ENCODE data around the gene BCL7A.

Gene BCL7A

GRCh38 chr12:122084857-122085405 is 63.2 kb downstream of the BCL7A start:
- H3K79me2 ChIP-seq (ENCODE audit: insufficient read depth, low read length): 0 out of 2 replicates have a peak, but pooled peaks cover 1% of the 10 kb centered on the region

GRCh38 chr12:122085591-122085990 is 63.9 kb downstream of the BCL7A start:
- H3K79me2 ChIP-seq (ENCODE audit: insufficient read depth, low read length): no peaks in the 10 kb centered on the region
- H3K4me2 ChIP-seq (ENCODE audit: low read length): no peak overlapping the region
- H4K20me1 ChIP-seq (ENCODE audit: insufficient read depth, low read length): no peaks in the 10 kb centered on the region
- peaks cover 36% of the 10 kb centered on the region for H3K4me1 ChIP-seq (ENCODE audit: insufficient read depth, low read length, severe bottlenecking)
- no peak overlapping the region for H3K4me3 ChIP-seq (ENCODE audit: low read depth, low read length, poor library complexity, severe bottlenecking)
- H3K9ac ChIP-seq (ENCODE audit: low read length): no peak overlapping the region
- no peak overlapping the region for H3K27ac ChIP-seq (ENCODE audit: low read depth, low read length, poor library complexity, severe bottlenecking)
- H3K27me3 ChIP-seq (ENCODE audit: insufficient read depth, low read length): no peaks in the 10 kb centered on the region
- no peaks in the 10 kb centered on the region for H3K9me3 ChIP-seq (ENCODE audit: low read length)
- H3F3A ChIP-seq (ENCODE audit: insufficient read depth, low read length): no peaks in the 10 kb centered on the region; the same call in 1 of the 2 replicates
- H3K9me2 ChIP-seq (ENCODE audit: low read depth, low read length): no peaks in the 10 kb centered on the region
- H3K36me3 ChIP-seq (ENCODE audit: insufficient read depth, low read length): peaks cover 24% of the 10 kb centered on the region
- no peak overlapping the region for H2AFZ ChIP-seq (ENCODE audit: low read length)
- TF ChIP-seq EZH2 (IDR thresholded peaks at IDR 0.05; ENCODE audit: borderline replicate concordance, low read length): no peak
- TF ChIP-seq, protein P1, sequence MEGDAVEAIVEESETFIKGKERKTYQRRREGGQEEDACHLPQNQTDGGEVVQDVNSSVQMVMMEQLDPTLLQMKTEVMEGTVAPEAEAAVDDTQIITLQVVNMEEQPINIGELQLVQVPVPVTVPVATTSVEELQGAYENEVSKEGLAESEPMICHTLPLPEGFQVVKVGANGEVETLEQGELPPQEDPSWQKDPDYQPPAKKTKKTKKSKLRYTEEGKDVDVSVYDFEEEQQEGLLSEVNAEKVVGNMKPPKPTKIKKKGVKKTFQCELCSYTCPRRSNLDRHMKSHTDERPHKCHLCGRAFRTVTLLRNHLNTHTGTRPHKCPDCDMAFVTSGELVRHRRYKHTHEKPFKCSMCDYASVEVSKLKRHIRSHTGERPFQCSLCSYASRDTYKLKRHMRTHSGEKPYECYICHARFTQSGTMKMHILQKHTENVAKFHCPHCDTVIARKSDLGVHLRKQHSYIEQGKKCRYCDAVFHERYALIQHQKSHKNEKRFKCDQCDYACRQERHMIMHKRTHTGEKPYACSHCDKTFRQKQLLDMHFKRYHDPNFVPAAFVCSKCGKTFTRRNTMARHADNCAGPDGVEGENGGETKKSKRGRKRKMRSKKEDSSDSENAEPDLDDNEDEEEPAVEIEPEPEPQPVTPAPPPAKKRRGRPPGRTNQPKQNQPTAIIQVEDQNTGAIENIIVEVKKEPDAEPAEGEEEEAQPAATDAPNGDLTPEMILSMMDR (IDR thresholded peaks at IDR 0.05; ENCODE audit: low read length): no peak

More at GRCh38 chr12:122084857-122085405, 63.2 kb downstream of the BCL7A start:
- Histone ChIP-seq H4K20me1 (ENCODE audit: insufficient read depth, low read length) (no peaks in the 10 kb centered on the region), H3K4me3 (ENCODE audit: low read depth, low read length, poor library complexity, severe bottlenecking) (no peak overlapping the region), H3K27me3 (ENCODE audit: insufficient read depth, low read length) (no peaks in the 10 kb centered on the region), H3K4me1 (ENCODE audit: insufficient read depth, low read length, severe bottlenecking) (peaks cover 43% of the 10 kb centered on the region), H3K4me2 (ENCODE audit: low read length) (no peak overlapping the region), H3K9me3 (ENCODE audit: low read length) (no peaks in the 10 kb centered on the region), H3K9ac (ENCODE audit: low read length) (no peak overlapping the region), H3K27ac (ENCODE audit: low read depth, low read length, poor library complexity, severe bottlenecking) (no peak overlapping the region), H3K9me2 (ENCODE audit: low read depth, low read length) (no peaks in the 10 kb centered on the region), H3K36me3 (ENCODE audit: insufficient read depth, low read length) (peaks cover 22% of the 10 kb centered on the region), H2AFZ (ENCODE audit: low read length) (no peak overlapping the region), H3F3A (ENCODE audit: insufficient read depth, low read length) (no peaks in the 10 kb centered on the region; the same call in 1 of the 2 replicates)
- TF ChIP-seq, protein P1 (IDR thresholded peaks at IDR 0.05; ENCODE audit: low read length): no peak
- no peak for TF ChIP-seq EZH2 (IDR thresholded peaks at IDR 0.05; ENCODE audit: borderline replicate concordance, low read length)

GRCh38 chr12:122086116-122086515 is 64.4 kb downstream of the BCL7A start:
- no peak overlapping the region for H2AFZ ChIP-seq (ENCODE audit: low read length)

More at GRCh38 chr12:122086116-122086515, 64.4 kb downstream of the BCL7A start:
- Histone ChIP-seq H3K27ac (ENCODE audit: low read depth, low read length, poor library complexity, severe bottlenecking) (no peak overlapping the region), H3K4me1 (ENCODE audit: insufficient read depth, low read length, severe bottlenecking) (peaks cover 31% of the 10 kb centered on the region), H3K36me3 (ENCODE audit: insufficient read depth, low read length) (peaks cover 24% of the 10 kb centered on the region), H3K79me2 (ENCODE audit: insufficient read depth, low read length) (no peaks in the 10 kb centered on the region), H3K9ac (ENCODE audit: low read length) (no peak overlapping the region), H3K27me3 (ENCODE audit: insufficient read depth, low read length) (no peaks in the 10 kb centered on the region), H3K9me3 (ENCODE audit: low read length) (no peaks in the 10 kb centered on the region), H3K4me2 (ENCODE audit: low read length) (no peak overlapping the region), H3K4me3 (ENCODE audit: low read depth, low read length, poor library complexity, severe bottlenecking) (no peak overlapping the region), H3F3A (ENCODE audit: insufficient read depth, low read length) (no peaks in the 10 kb centered on the region; the same call in 1 of the 2 replicates), H4K20me1 (ENCODE audit: insufficient read depth, low read length) (no peaks in the 10 kb centered on the region), H3K9me2 (ENCODE audit: low read depth, low read length) (no peaks in the 10 kb centered on the region)
- TF ChIP-seq, protein P1 (IDR thresholded peaks at IDR 0.05; ENCODE audit: low read length): no peak
- no peak for TF ChIP-seq EZH2 (IDR thresholded peaks at IDR 0.05; ENCODE audit: borderline replicate concordance, low read length)

Measured in OCI-LY1 (cell line).